Measurements from ENCODE around the gene TLE3.

Gene TLE3

GRCh38 chr15:70051948-70052633, 45.6 kb downstream of the TLE3 start:
- no peak for ATAC-seq (ENCODE audit: insufficient read depth, low read depth)
- no peaks in the 10 kb centered on the region for H3K4me1 ChIP-seq (ENCODE audit: insufficient read depth, low read length)
- H4K20me1 ChIP-seq (ENCODE audit: insufficient read depth, low read length), result peaks cover 28% of the 10 kb centered on the region; the same call in 1 of the 2 replicates
- peaks cover 67% of the 10 kb centered on the region for H3K36me3 ChIP-seq (ENCODE audit: insufficient read depth, low read length)
- H3K27me3 ChIP-seq (ENCODE audit: insufficient read depth, low read length, poor library complexity), result no peaks in the 10 kb centered on the region
- H3K27ac ChIP-seq (ENCODE audit: low read length), result no peak overlapping the region
- H2AFZ ChIP-seq (ENCODE audit: low read depth, low read length), result no peak overlapping the region
- DNase-seq, result no peak
- H3K79me2 ChIP-seq (ENCODE audit: insufficient read depth, low read length), result no peaks in the 10 kb centered on the region
- H3K9me3 ChIP-seq (ENCODE audit: insufficient read depth, low read length, severe bottlenecking), result no peaks in the 10 kb centered on the region
- H3K4me3 ChIP-seq (ENCODE audit: low read depth in 1 of 2, low read length in 2 of 2), result no peak overlapping the region
- no peak for TF ChIP-seq CTCF (IDR thresholded peaks at IDR 0.05; ENCODE audit: borderline replicate concordance, extremely low read depth, low read length, poor library complexity, severe bottlenecking)
- TF ChIP-seq EZH2 (IDR thresholded peaks at IDR 0.05; ENCODE audit: borderline replicate concordance, low read depth, low read length, severe bottlenecking), result no peak
- H3K4me2 ChIP-seq (ENCODE audit: insufficient read depth, low read length), result no peak overlapping the region
- H3K9ac ChIP-seq (ENCODE audit: low read depth, low read length), result no peak overlapping the region

- H3K36me3 ChIP-seq (ENCODE audit: insufficient read depth, low read length), result peaks cover 61% of the 10 kb centered on the region
- H3K4me1 ChIP-seq (ENCODE audit: insufficient read depth, low read length), result no peaks in the 10 kb centered on the region
- H3K27me3 ChIP-seq (ENCODE audit: insufficient read depth, low read length, poor library complexity), result no peaks in the 10 kb centered on the region
- no peak overlapping the region for H3K4me3 ChIP-seq (ENCODE audit: low read depth in 1 of 2, low read length in 2 of 2)
- H3K79me2 ChIP-seq (ENCODE audit: insufficient read depth, low read length), result no peaks in the 10 kb centered on the region
- ATAC-seq (ENCODE audit: insufficient read depth, low read depth) (no peak), DNase-seq (no peak)
- no peaks in the 10 kb centered on the region for H3K9me3 ChIP-seq (ENCODE audit: insufficient read depth, low read length, severe bottlenecking)
- no peak for TF ChIP-seq CTCF (IDR thresholded peaks at IDR 0.05; ENCODE audit: borderline replicate concordance, extremely low read depth, low read length, poor library complexity, severe bottlenecking)
- no peak for TF ChIP-seq EZH2 (IDR thresholded peaks at IDR 0.05; ENCODE audit: borderline replicate concordance, low read depth, low read length, severe bottlenecking)
- H3K4me2 ChIP-seq (ENCODE audit: insufficient read depth, low read length), result no peak overlapping the region
- no peak overlapping the region for H3K9ac ChIP-seq (ENCODE audit: low read depth, low read length)
- H4K20me1 ChIP-seq (ENCODE audit: insufficient read depth, low read length), result peaks cover 23% of the 10 kb centered on the region; the same call in 1 of the 2 replicates
- H2AFZ ChIP-seq (ENCODE audit: low read depth, low read length), result no peak overlapping the region
- H3K27ac ChIP-seq (ENCODE audit: low read length), result no peak overlapping the region
Measured at GRCh38 chr15:70050970-70051369, 46.7 kb downstream of the TLE3 start.

DNA sequence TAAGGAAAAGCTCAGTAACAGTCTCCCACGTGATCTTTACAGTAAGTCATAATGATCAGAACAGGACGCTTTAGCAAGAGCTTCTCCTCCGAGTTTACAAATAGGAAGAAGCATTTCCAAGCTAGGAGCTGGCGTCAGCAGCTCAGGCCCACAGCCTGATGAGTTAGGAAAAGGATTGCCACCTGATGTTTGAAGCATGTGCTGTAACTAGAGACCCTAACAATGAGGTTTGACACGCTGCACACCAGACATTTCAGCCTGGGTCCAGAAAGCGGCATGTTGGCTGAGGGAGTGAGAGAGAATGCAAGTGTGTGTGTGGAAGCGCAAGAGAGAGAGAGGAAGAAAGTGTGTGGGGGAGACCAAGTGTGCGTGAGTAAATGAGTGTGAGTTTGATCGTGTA, 47.3 kb downstream of the TLE3 start:
- Histone ChIP-seq H3K4me1 (ENCODE audit: insufficient read depth, low read length) (no peaks in the 10 kb centered on the region), H3K27me3 (ENCODE audit: insufficient read depth, low read length, poor library complexity) (no peaks in the 10 kb centered on the region), H3K36me3 (ENCODE audit: insufficient read depth, low read length) (peaks cover 56% of the 10 kb centered on the region), H3K79me2 (ENCODE audit: insufficient read depth, low read length) (no peaks in the 10 kb centered on the region), H3K9ac (ENCODE audit: low read depth, low read length) (no peak overlapping the region), H4K20me1 (ENCODE audit: insufficient read depth, low read length) (peaks cover 23% of the 10 kb centered on the region; the same call in 1 of the 2 replicates), H3K4me3 (ENCODE audit: low read depth in 1 of 2, low read length in 2 of 2) (no peak overlapping the region), H3K27ac (ENCODE audit: low read length) (no peak overlapping the region), H3K9me3 (ENCODE audit: insufficient read depth, low read length, severe bottlenecking) (no peaks in the 10 kb centered on the region), H3K4me2 (ENCODE audit: insufficient read depth, low read length) (no peak overlapping the region), H2AFZ (ENCODE audit: low read depth, low read length) (no peak overlapping the region)
- ATAC-seq (ENCODE audit: insufficient read depth, low read depth), result no peak
- DNase-seq, result no peak
- TF ChIP-seq EZH2 (IDR thresholded peaks at IDR 0.05; ENCODE audit: borderline replicate concordance, low read depth, low read length, severe bottlenecking), result no peak
- no peak for TF ChIP-seq CTCF (IDR thresholded peaks at IDR 0.05; ENCODE audit: borderline replicate concordance, extremely low read depth, low read length, poor library complexity, severe bottlenecking)

All from DND-41 (cell line).